ENCODE results near the gene HNRNPUL1.

HNRNPUL1 gene

GRCh38 chr19:41234512-41235168 is 29.5 kb upstream of the HNRNPUL1 start:
- no peak for DNase-seq (ENCODE audit: low spot score)

GRCh38 chr19:41235480-41235879 is 28.7 kb upstream of the HNRNPUL1 start:
- no peak for DNase-seq (ENCODE audit: low spot score)

GRCh38 chr19:41238244-41238643 is 25.9 kb upstream of the HNRNPUL1 start:
- peak; percentile 35 for DNase-seq (ENCODE audit: low spot score)

GRCh38 chr19:41239363-41239762 is 24.8 kb upstream of the HNRNPUL1 start:
- no peak for DNase-seq (ENCODE audit: low spot score)

GRCh38 chr19:41239961-41240574 is 24.1 kb upstream of the HNRNPUL1 start:
- DNase-seq (ENCODE audit: low spot score) = no peak

- DNase-seq (ENCODE audit: low spot score) = no peak
Observed at GRCh38 chr19:41241859-41242258, 22.3 kb upstream of the HNRNPUL1 start.

GRCh38 chr19:41244117-41244516 is 20.1 kb upstream of the HNRNPUL1 start:
- DNase-seq (ENCODE audit: low spot score) = no peak

- no peak for DNase-seq (ENCODE audit: low spot score)
Observed at GRCh38 chr19:41245843-41246242, 18.3 kb upstream of the HNRNPUL1 start.

GRCh38 chr19:41248895-41249294 is 15.3 kb upstream of the HNRNPUL1 start:
- DNase-seq (ENCODE audit: low spot score) = no peak

GRCh38 chr19:41249707-41250423 is 14.3 kb upstream of the HNRNPUL1 start:
- no peak for DNase-seq (ENCODE audit: low spot score)

GRCh38 chr19:41253660-41254059 is 10.5 kb upstream of the HNRNPUL1 start:
- DNase-seq (ENCODE audit: low spot score) = no peak

- no peak for DNase-seq (ENCODE audit: low spot score)
Observed at GRCh38 chr19:41255171-41255570, 9.0 kb upstream of the HNRNPUL1 start.

- DNase-seq (ENCODE audit: low spot score) = no peak
Observed at GRCh38 chr19:41261474-41262190, 2.5 kb upstream of the HNRNPUL1 start.

GRCh38 chr19:41263042-41263849 is 926 bp upstream of the HNRNPUL1 start:
- DNase-seq (ENCODE audit: low spot score) = no peak

- DNase-seq (ENCODE audit: low spot score) = peak; percentile 14
Observed at GRCh38 chr19:41264581-41265394, 616 bp downstream of the HNRNPUL1 start.

GRCh38 chr19:41265395-41266153 is 1.4 kb downstream of the HNRNPUL1 start:
- DNase-seq (ENCODE audit: low spot score) = no peak

- DNase-seq (ENCODE audit: low spot score) = no peak
Observed at GRCh38 chr19:41269055-41269454, 4.9 kb downstream of the HNRNPUL1 start.

GRCh38 chr19:41269571-41269970 is 5.4 kb downstream of the HNRNPUL1 start:
- no peak for DNase-seq (ENCODE audit: low spot score)

GRCh38 chr19:41273076-41273475 is 8.9 kb downstream of the HNRNPUL1 start:
- no peak for DNase-seq (ENCODE audit: low spot score)

GRCh38 chr19:41274802-41275201 is 10.6 kb downstream of the HNRNPUL1 start:
- DNase-seq (ENCODE audit: low spot score) = no peak

Measured in Ammon's horn (tissue), 1 donor.